HCT116 (cell line): ENCODE measurements around the gene IL3. TPM values are rescaled to one million over a fixed set of nuclear protein-coding genes. Genes with fewer than 3 reads are reported as not detected.

Experiments
- ATAC-seq: fragments of 200-7000 bp; cut with Tn5 transposase; 2 replicates; pipeline ENCODE4 v1.9.1; 2020; ENCODE audit warnings: mild to moderate bottlenecking, moderate library complexity
- BruUV-seq: library from RNA; stranded (reverse); fragments of 400-500 nt; replicated peaks from 2 replicates; lab custom pipeline; 2021; lab: Mats Ljungman, UMichigan
- CTCF ChIA-PET: fragments of 300-600 bp; sonication (Branson Sonifier 250); formaldehyde crosslinking; loops from one replicate; lab custom pipeline; 2021; ENCODE audit warnings: antibody characterized with exemption; lab: Charles Lee
- POLR2A ChIA-PET: fragments of 300-600, 350-600 bp; sonication (Branson Sonifier 250); formaldehyde crosslinking; loops from one replicate; lab custom pipeline; 2021; ENCODE audit warnings: antibody characterized with exemption; lab: Charles Lee
- RAD21 ChIA-PET, 2 experiments: fragments of 300-600 bp; sonication (Branson Sonifier 250); formaldehyde crosslinking; loops; one replicate each; lab custom pipeline; 2023; ENCODE audit warnings: low total read pairs in 2 of 2; ENCODE audit not compliant: uncharacterized antibody in 2 of 2, unreplicated experiment in 2 of 2, low non-redundant PET in 1 of 2; lab: Charles Lee
- DNase-seq: peaks from one replicate; pipeline ENCODE4 v3.0.0-alpha.2; 2010; ENCODE audit warnings: low read depth, low spot score
- H2AFZ ChIP-seq: fragments of 200-600 bp; shearing (Covaris generic), sonication (generic); 2 replicates; pipeline ENCODE4 v1.6.1; 2017; ENCODE audit warnings: low read depth, mixed run types, mixed read lengths, antibody characterized with exemption, low read length; ENCODE audit not compliant: poor library complexity, severe bottlenecking
- H3K27ac ChIP-seq: 2 replicates; pipeline ENCODE4 v1.5.1; 2012; ENCODE audit warnings: low read depth, low read length
- H3K27me3 ChIP-seq: fragments of 200-600 bp; sonication (generic); 2 replicates; pipeline ENCODE4 v1.6.1; 2016; ENCODE audit warnings: mixed run types, low read length, mixed read lengths; ENCODE audit not compliant: insufficient read depth
- H3K36me3 ChIP-seq, 2 experiments: fragments of 200-500 bp in 1 of 2; fragments of 200-600 bp in 1 of 2; sonication (Bioruptor generic) in 1 of 2; sonication (generic) in 1 of 2; 2 replicates each; pipeline versions ENCODE4 v1.5.1 to v1.6.1; 2014 to 2016; ENCODE audit warnings: low read length in 2 of 2, inconsistent platforms in 1 of 2, mixed read lengths in 1 of 2, mixed run types in 1 of 2; ENCODE audit not compliant: insufficient read depth in 2 of 2, control insufficient read depth in 1 of 2
- H3K4me1 ChIP-seq, 2 experiments: fragments of 200-600 bp in 1 of 2; sonication (generic) in 1 of 2; 2 replicates each; pipeline versions ENCODE4 v1.5.1 to v1.6.1; 2012 to 2017; ENCODE audit warnings: low read length in 2 of 2, inconsistent platforms in 1 of 2, mild to moderate bottlenecking in 1 of 2, mixed read lengths in 1 of 2, mixed run types in 1 of 2, moderate library complexity in 1 of 2; ENCODE audit not compliant: insufficient read depth in 2 of 2, control insufficient read depth in 1 of 2
- H3K4me2 ChIP-seq: fragments of 200-600 bp; sonication (generic); 2 replicates; pipeline ENCODE4 v1.6.1; 2017; ENCODE audit warnings: mixed run types, low read length, mixed read lengths
- H3K4me3 ChIP-seq, 2 experiments: fragments of 200-600 bp in 1 of 2; sonication (generic) in 1 of 2; replicated peaks in 1 of 2; 2 replicates each; pipeline ENCODE4 v1.5.1; 2011 to 2016; ENCODE audit warnings: low read length in 2 of 2, control low read depth in 1 of 2, low read depth in 1 of 2, mild to moderate bottlenecking in 1 of 2, mixed read lengths in 1 of 2, mixed run types in 1 of 2
- H3K79me2 ChIP-seq: fragments of 200-600 bp; sonication (generic); 2 replicates; pipeline ENCODE4 v1.6.1; 2017; ENCODE audit warnings: mild to moderate bottlenecking, mixed run types, low read length, moderate library complexity, mixed read lengths; ENCODE audit not compliant: insufficient read depth
- H3K9ac ChIP-seq: fragments of 200-600 bp; sonication (generic); 2 replicates; pipeline ENCODE4 v1.6.1; 2016; ENCODE audit warnings: low read length, mixed read lengths
- H3K9me2 ChIP-seq: fragments of 200-600 bp; sonication (generic), shearing (Covaris generic); 2 replicates; pipeline ENCODE4 v1.6.1; 2017; ENCODE audit warnings: mixed run types, mild to moderate bottlenecking, moderate library complexity; ENCODE audit not compliant: insufficient read depth
- H3K9me3 ChIP-seq, 2 experiments: fragments of 200-500 bp in 1 of 2; fragments of 200-600 bp in 1 of 2; sonication (Bioruptor generic) in 1 of 2; sonication (generic) in 1 of 2; 2 replicates each; pipeline ENCODE4 v1.6.1; 2014 to 2017; ENCODE audit warnings: low read length in 2 of 2, mixed read lengths in 2 of 2, inconsistent platforms in 1 of 2, low read depth in 1 of 2, mild to moderate bottlenecking in 1 of 2, mixed run types in 1 of 2, moderate library complexity in 1 of 2; ENCODE audit not compliant: control insufficient read depth in 1 of 2, insufficient read depth in 1 of 2
- H4K20me1 ChIP-seq: fragments of 200-600 bp; sonication (generic), shearing (Covaris generic); 2 replicates; pipeline ENCODE4 v1.6.1; 2017; ENCODE audit warnings: mixed run types, mild to moderate bottlenecking, moderate library complexity; ENCODE audit not compliant: insufficient read depth
- CBX3 ChIP-seq: IDR thresholded peaks from 2 replicates; pipeline ENCODE4 v1.6.1; 2012; ENCODE audit warnings: low read depth
- CEBPB ChIP-seq: IDR thresholded peaks from 2 replicates; pipeline ENCODE4 v1.6.1; 2012; ENCODE audit warnings: low read depth
- EGR1 ChIP-seq: IDR thresholded peaks from 2 replicates; pipeline ENCODE4 v1.6.1; 2012; ENCODE audit warnings: low read depth
- EZH2phosphoT487 ChIP-seq: fragments of 200-600 bp; IDR thresholded peaks from 2 replicates; pipeline ENCODE4 v1.6.1; 2018; ENCODE audit warnings: antibody characterized with exemption, borderline replicate concordance
- FOSL1 ChIP-seq: IDR thresholded peaks from 2 replicates; pipeline ENCODE4 v1.6.1; 2012; ENCODE audit warnings: low read depth
- JUND ChIP-seq: IDR thresholded peaks from 2 replicates; pipeline ENCODE4 v1.6.1; 2012
- POLR2A ChIP-seq: IDR thresholded peaks from 2 replicates; pipeline ENCODE4 v1.7.0; 2011; ENCODE audit warnings: borderline replicate concordance; ENCODE audit not compliant: insufficient read depth, insufficient read length; ENCODE audit errors: extremely low read depth
- POLR2AphosphoS5 ChIP-seq: IDR thresholded peaks from 2 replicates; pipeline ENCODE4 v1.6.1; 2011; ENCODE audit warnings: mild to moderate bottlenecking, low read depth, low read length, moderate library complexity
- RAD21 ChIP-seq: IDR thresholded peaks from 2 replicates; pipeline ENCODE4 v1.6.1; 2012; ENCODE audit warnings: low read depth, mild to moderate bottlenecking
- SP1 ChIP-seq: IDR thresholded peaks from 2 replicates; pipeline ENCODE4 v1.6.1; 2012; ENCODE audit warnings: low read depth
- SRF ChIP-seq: IDR thresholded peaks from 2 replicates; pipeline ENCODE4 v1.6.1; 2012; ENCODE audit warnings: low read depth
- TCF7L2 ChIP-seq: IDR thresholded peaks from 2 replicates; pipeline ENCODE4 v1.7.0; 2011; ENCODE audit warnings: borderline replicate concordance, inconsistent platforms; ENCODE audit not compliant: insufficient read depth, insufficient read length; ENCODE audit errors: extremely low read depth
- YY1 ChIP-seq: IDR thresholded peaks from 2 replicates; pipeline ENCODE4 v1.6.1; 2011; ENCODE audit warnings: low read length, low read depth, moderate library complexity, mild to moderate bottlenecking; ENCODE audit not compliant: insufficient replicate concordance; ENCODE audit errors: extremely low read depth
- ZFX ChIP-seq: fragments of 450-650 bp; IDR thresholded peaks from 2 replicates; pipeline ENCODE4 v1.6.1; 2017
- ZNF274 ChIP-seq: fragments of 200-500 bp; sonication (Bioruptor generic); IDR thresholded peaks from 2 replicates; pipeline ENCODE4 v1.6.1; 2014; ENCODE audit warnings: mild to moderate bottlenecking, low read depth, low read length, inconsistent platforms
- intact Hi-C: fragments of 100-400 bp; cut with micrococcal nuclease; formaldehyde crosslinking; loops from 2 replicates; pipeline ENCODE4 v1.10.0; 2022
- total RNA-seq: library from RNA; stranded (reverse); gene quantifications from one replicate; pipeline ENCODE4 v1.2.1, GENCODE V29; 2021; ENCODE audit not compliant: unreplicated experiment
- TF ChIP-seq, protein P1 (sequence below): IDR thresholded peaks from 2 replicates; pipeline ENCODE4 v1.6.1; 2011; ENCODE audit warnings: mild to moderate bottlenecking, low read length, moderate library complexity; ENCODE audit not compliant: insufficient replicate concordance; ENCODE audit errors: extremely low read depth
- TF ChIP-seq, protein P2 (sequence below): IDR thresholded peaks from 2 replicates; pipeline ENCODE4 v1.6.1; 2012; ENCODE audit warnings: low read depth
- TF ChIP-seq, protein P3 (sequence below): IDR thresholded peaks from 2 replicates; pipeline ENCODE4 v1.6.1; 2012
- TF ChIP-seq, protein P4 (sequence below), 3 experiments: fragments of 200-600 bp in 1 of 3; sonication (generic) in 1 of 3; IDR thresholded peaks in 2 of 3; conservative IDR thresholded peaks in 1 of 3; 2 replicates each; pipeline ENCODE4 v1.5.1; 2012 to 2017; ENCODE audit warnings: low read depth in 2 of 3, low read length in 2 of 3, antibody characterized with exemption in 1 of 3, borderline replicate concordance in 1 of 3, control low read depth in 1 of 3, mild to moderate bottlenecking in 1 of 3, mixed read lengths in 1 of 3, mixed run types in 1 of 3, moderate library complexity in 1 of 3; ENCODE audit not compliant: insufficient read depth in 1 of 3

Gene IL3
- total RNA-seq, 1 experiment from 2014 or later, result not detected

DNA sequence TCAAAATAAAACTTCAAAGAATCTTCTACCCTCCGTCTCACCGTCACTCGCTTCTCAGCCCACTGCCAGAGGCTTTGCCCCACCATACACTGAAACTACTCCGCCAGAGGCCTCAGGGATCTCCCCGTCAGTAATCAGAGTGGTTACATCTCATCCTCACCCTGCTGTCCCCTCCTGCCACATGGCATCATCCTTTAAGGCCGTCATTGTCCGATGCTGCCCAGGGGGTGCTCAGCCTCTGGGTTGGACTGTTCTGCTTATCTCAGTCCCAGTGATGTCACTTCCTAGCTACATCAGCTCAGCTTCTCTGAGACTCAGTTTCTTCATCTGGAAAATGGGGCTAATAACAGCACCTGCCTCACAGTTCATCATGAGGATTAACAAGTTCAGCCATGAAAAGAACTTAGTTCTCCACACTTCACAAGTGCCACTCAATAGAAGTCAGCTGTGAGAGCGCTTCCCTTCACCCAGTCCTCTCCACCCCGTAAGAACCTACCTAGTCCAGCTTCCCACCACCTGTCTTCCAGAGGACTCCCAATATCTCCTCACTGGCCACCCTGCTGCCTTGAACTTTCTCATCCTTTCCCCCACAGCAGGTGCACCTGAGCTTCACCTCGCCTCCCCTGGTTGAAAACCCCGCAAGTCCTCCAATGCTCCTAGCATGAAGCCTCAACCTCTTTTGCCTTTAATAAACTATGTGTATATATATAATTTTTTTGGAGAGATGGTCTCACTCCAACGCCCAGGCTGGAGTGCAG lies 2.8 kb upstream of the IL3 start:
- Histone ChIP-seq H3K27me3 (no peaks in the 10 kb centered on the region), H3K4me2 (no peak overlapping the region), H3K9ac (no peak overlapping the region), H3K4me3 (no peak overlapping the region), H3K9me2 (no peaks in the 10 kb centered on the region), H3K79me2 (no peaks in the 10 kb centered on the region), H4K20me1 (no peaks in the 10 kb centered on the region), H3K36me3 (no peaks in the 10 kb centered on the region), H3K9me3 (no peaks in the 10 kb centered on the region), H3K4me1 (no peaks in the 10 kb centered on the region), H3K27ac (no peak overlapping the region), H2AFZ (no peak overlapping the region)
- no peak for ATAC-seq
- no TSS peak for BruUV-seq
- POLR2A ChIA-PET, result no interaction called here
- RAD21 ChIA-PET, result no interaction called here
- CTCF ChIA-PET, result no interaction called here
- TF ChIP-seq, protein P1, sequence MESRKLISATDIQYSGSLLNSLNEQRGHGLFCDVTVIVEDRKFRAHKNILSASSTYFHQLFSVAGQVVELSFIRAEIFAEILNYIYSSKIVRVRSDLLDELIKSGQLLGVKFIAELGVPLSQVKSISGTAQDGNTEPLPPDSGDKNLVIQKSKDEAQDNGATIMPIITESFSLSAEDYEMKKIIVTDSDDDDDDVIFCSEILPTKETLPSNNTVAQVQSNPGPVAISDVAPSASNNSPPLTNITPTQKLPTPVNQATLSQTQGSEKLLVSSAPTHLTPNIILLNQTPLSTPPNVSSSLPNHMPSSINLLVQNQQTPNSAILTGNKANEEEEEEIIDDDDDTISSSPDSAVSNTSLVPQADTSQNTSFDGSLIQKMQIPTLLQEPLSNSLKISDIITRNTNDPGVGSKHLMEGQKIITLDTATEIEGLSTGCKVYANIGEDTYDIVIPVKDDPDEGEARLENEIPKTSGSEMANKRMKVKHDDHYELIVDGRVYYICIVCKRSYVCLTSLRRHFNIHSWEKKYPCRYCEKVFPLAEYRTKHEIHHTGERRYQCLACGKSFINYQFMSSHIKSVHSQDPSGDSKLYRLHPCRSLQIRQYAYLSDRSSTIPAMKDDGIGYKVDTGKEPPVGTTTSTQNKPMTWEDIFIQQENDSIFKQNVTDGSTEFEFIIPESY, result no peak
- TF ChIP-seq CEBPB (no peak), FOSL1 (no peak), ZNF274 (no peak), YY1 (no peak), RAD21 (no peak), CBX3 (no peak), JUND (no peak), EGR1 (no peak), SRF (no peak), EZH2phosphoT487 (no peak), TCF7L2 (no peak), POLR2AphosphoS5 (no peak), ZFX (no peak), POLR2A (no peak), SP1 (no peak)
- TF ChIP-seq, protein P2, sequence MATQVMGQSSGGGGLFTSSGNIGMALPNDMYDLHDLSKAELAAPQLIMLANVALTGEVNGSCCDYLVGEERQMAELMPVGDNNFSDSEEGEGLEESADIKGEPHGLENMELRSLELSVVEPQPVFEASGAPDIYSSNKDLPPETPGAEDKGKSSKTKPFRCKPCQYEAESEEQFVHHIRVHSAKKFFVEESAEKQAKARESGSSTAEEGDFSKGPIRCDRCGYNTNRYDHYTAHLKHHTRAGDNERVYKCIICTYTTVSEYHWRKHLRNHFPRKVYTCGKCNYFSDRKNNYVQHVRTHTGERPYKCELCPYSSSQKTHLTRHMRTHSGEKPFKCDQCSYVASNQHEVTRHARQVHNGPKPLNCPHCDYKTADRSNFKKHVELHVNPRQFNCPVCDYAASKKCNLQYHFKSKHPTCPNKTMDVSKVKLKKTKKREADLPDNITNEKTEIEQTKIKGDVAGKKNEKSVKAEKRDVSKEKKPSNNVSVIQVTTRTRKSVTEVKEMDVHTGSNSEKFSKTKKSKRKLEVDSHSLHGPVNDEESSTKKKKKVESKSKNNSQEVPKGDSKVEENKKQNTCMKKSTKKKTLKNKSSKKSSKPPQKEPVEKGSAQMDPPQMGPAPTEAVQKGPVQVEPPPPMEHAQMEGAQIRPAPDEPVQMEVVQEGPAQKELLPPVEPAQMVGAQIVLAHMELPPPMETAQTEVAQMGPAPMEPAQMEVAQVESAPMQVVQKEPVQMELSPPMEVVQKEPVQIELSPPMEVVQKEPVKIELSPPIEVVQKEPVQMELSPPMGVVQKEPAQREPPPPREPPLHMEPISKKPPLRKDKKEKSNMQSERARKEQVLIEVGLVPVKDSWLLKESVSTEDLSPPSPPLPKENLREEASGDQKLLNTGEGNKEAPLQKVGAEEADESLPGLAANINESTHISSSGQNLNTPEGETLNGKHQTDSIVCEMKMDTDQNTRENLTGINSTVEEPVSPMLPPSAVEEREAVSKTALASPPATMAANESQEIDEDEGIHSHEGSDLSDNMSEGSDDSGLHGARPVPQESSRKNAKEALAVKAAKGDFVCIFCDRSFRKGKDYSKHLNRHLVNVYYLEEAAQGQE, result no peak
- TF ChIP-seq, protein P3, sequence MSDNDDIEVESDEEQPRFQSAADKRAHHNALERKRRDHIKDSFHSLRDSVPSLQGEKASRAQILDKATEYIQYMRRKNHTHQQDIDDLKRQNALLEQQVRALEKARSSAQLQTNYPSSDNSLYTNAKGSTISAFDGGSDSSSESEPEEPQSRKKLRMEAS, result no peak
- TF ChIP-seq, protein P4, sequence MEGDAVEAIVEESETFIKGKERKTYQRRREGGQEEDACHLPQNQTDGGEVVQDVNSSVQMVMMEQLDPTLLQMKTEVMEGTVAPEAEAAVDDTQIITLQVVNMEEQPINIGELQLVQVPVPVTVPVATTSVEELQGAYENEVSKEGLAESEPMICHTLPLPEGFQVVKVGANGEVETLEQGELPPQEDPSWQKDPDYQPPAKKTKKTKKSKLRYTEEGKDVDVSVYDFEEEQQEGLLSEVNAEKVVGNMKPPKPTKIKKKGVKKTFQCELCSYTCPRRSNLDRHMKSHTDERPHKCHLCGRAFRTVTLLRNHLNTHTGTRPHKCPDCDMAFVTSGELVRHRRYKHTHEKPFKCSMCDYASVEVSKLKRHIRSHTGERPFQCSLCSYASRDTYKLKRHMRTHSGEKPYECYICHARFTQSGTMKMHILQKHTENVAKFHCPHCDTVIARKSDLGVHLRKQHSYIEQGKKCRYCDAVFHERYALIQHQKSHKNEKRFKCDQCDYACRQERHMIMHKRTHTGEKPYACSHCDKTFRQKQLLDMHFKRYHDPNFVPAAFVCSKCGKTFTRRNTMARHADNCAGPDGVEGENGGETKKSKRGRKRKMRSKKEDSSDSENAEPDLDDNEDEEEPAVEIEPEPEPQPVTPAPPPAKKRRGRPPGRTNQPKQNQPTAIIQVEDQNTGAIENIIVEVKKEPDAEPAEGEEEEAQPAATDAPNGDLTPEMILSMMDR (IDR thresholded peaks at IDR 0.05 in 2 of 3, conservative IDR thresholded peaks at IDR 0.05 in 1 of 3; ENCODE audit: borderline replicate concordance in 1 of 3, insufficient read depth in 1 of 3, low read depth in 2 of 3, low read length in 2 of 3), result no peak
- DNase-seq, result no peak
- intact Hi-C loops, result no loop called here
